ENCODE measurements around the gene CHMP1A. TPM values are rescaled to one million over a fixed set of nuclear protein-coding genes. Genes with fewer than 3 reads are reported as not detected.

The CHMP1A gene
- total and polyA plus RNA-seq, 2 experiments from 2014 or later: 97.2 to 111 TPM

- in situ Hi-C loops (cut with MboI): no loop called here
- Histone ChIP-seq H3K27ac (no peak overlapping the region), H3K9me3 (ENCODE audit: low read depth) (no peaks in the 10 kb centered on the region), H2AFZ (no peak overlapping the region), H4K20me1 (ENCODE audit: insufficient read depth) (no peaks in the 10 kb centered on the region), H3F3A (ENCODE audit: insufficient read depth) (no peaks in the 10 kb centered on the region), H3K4me1 (ENCODE audit: insufficient read depth) (no peaks in the 10 kb centered on the region), H3K79me2 (ENCODE audit: insufficient read depth) (no peaks in the 10 kb centered on the region), H3K4me2 (ENCODE audit: unreplicated experiment) (peak overlapping the region; percentile 93), H3K9ac (no peak overlapping the region), H3K4me3 (no peak overlapping the region), H3K9me2 (ENCODE audit: insufficient read depth) (no peaks in the 10 kb centered on the region), H3K27me3 (replicated peaks; ENCODE audit: insufficient read depth) (no peaks in the 10 kb centered on the region), H3K36me3 (ENCODE audit: low read depth) (no peaks in the 10 kb centered on the region; the same call in 1 of the 2 replicates)
- TF ChIP-seq EZH2 (IDR thresholded peaks at IDR 0.05; ENCODE audit: insufficient read depth, poor library complexity, severe bottlenecking) (no peak), EZH2phosphoT487 (IDR thresholded peaks at IDR 0.05; ENCODE audit: insufficient read depth, low read depth) (no peak)
- no peak for DNase-seq
- 8 to 10% methylated on average over 11 to 14 of the region's 14 CpGs for WGBS, 2 experiments (ENCODE audit: low coverage in 1 of 2, low lambda C conversion rate in 2 of 2, missing lambda C conversion rate in 2 of 2)
Observed at GRCh38 chr16:89641458-89642119, 15.9 kb downstream of the CHMP1A start.

- Histone ChIP-seq H3K9me3 (ENCODE audit: low read depth) (no peaks in the 10 kb centered on the region), H3K4me2 (ENCODE audit: unreplicated experiment) (no peak overlapping the region), H3K9ac (no peak overlapping the region), H3K27ac (no peak overlapping the region), H3K79me2 (ENCODE audit: insufficient read depth) (no peaks in the 10 kb centered on the region), H3K27me3 (replicated peaks; ENCODE audit: insufficient read depth) (no peaks in the 10 kb centered on the region), H2AFZ (no peak overlapping the region), H4K20me1 (ENCODE audit: insufficient read depth) (no peaks in the 10 kb centered on the region), H3F3A (ENCODE audit: insufficient read depth) (no peaks in the 10 kb centered on the region), H3K4me3 (no peak overlapping the region), H3K36me3 (ENCODE audit: low read depth) (no peaks in the 10 kb centered on the region), H3K9me2 (ENCODE audit: insufficient read depth) (no peaks in the 10 kb centered on the region), H3K4me1 (ENCODE audit: insufficient read depth) (no peaks in the 10 kb centered on the region)
- 77% methylated on average over 5 to 6 of the region's 6 CpGs for WGBS, 2 experiments (ENCODE audit: low coverage in 1 of 2, low lambda C conversion rate in 2 of 2, missing lambda C conversion rate in 2 of 2)
- no peak for DNase-seq
- in situ Hi-C loops (cut with MboI): no loop called here
- TF ChIP-seq EZH2 (IDR thresholded peaks at IDR 0.05; ENCODE audit: insufficient read depth, poor library complexity, severe bottlenecking): no peak
- no peak for TF ChIP-seq EZH2phosphoT487 (IDR thresholded peaks at IDR 0.05; ENCODE audit: insufficient read depth, low read depth)
Observed at GRCh38 chr16:89639385-89639784, 18.1 kb downstream of the CHMP1A start.

GRCh38 chr16:89638455-89638854, 19.1 kb downstream of the CHMP1A start:
- no peak for TF ChIP-seq EZH2 (IDR thresholded peaks at IDR 0.05; ENCODE audit: insufficient read depth, poor library complexity, severe bottlenecking)
- H3K27ac ChIP-seq: no peak overlapping the region

GRCh38 chr16:89637379-89637778, 20.1 kb downstream of the CHMP1A start:
- H3K4me3 ChIP-seq: no peak overlapping the region
- in situ Hi-C loops (cut with MboI): no loop called here
- whole genome bisulfite sequencing, 2 experiments (ENCODE audit: low coverage in 1 of 2, low lambda C conversion rate in 2 of 2, missing lambda C conversion rate in 2 of 2): 38 to 57% methylated on average over 7 to 10 of the region's 10 CpGs

More at GRCh38 chr16:89638455-89638854, 19.1 kb downstream of the CHMP1A start:
- Histone ChIP-seq H4K20me1 (ENCODE audit: insufficient read depth) (no peaks in the 10 kb centered on the region), H2AFZ (no peak overlapping the region), H3K4me1 (ENCODE audit: insufficient read depth) (peaks cover 3% of the 10 kb centered on the region; the same call in 1 of the 2 replicates), H3F3A (ENCODE audit: insufficient read depth) (peaks cover 5% of the 10 kb centered on the region), H3K9me2 (ENCODE audit: insufficient read depth) (no peaks in the 10 kb centered on the region), H3K27me3 (replicated peaks; ENCODE audit: insufficient read depth) (no peaks in the 10 kb centered on the region), H3K9ac (no peak overlapping the region), H3K4me2 (ENCODE audit: unreplicated experiment) (no peak overlapping the region), H3K79me2 (ENCODE audit: insufficient read depth) (no peaks in the 10 kb centered on the region), H3K9me3 (ENCODE audit: low read depth) (no peaks in the 10 kb centered on the region), H3K4me3 (no peak overlapping the region), H3K36me3 (ENCODE audit: low read depth) (no peaks in the 10 kb centered on the region)
- in situ Hi-C loops (cut with MboI): no loop called here
- DNase-seq: no peak
- 40 to 68% methylated on average over 5 to 10 of the region's 10 CpGs for WGBS, 2 experiments (ENCODE audit: low coverage in 1 of 2, low lambda C conversion rate in 2 of 2, missing lambda C conversion rate in 2 of 2)

More at GRCh38 chr16:89637379-89637778, 20.1 kb downstream of the CHMP1A start:
- Histone ChIP-seq H4K20me1 (ENCODE audit: insufficient read depth) (no peaks in the 10 kb centered on the region), H3F3A (ENCODE audit: insufficient read depth) (peaks cover 5% of the 10 kb centered on the region), H3K79me2 (ENCODE audit: insufficient read depth) (no peaks in the 10 kb centered on the region), H3K9me3 (ENCODE audit: low read depth) (no peaks in the 10 kb centered on the region), H2AFZ (no peak overlapping the region), H3K4me1 (ENCODE audit: insufficient read depth) (peaks cover 14% of the 10 kb centered on the region), H3K9me2 (ENCODE audit: insufficient read depth) (no peaks in the 10 kb centered on the region), H3K36me3 (ENCODE audit: low read depth) (no peaks in the 10 kb centered on the region), H3K9ac (no peak overlapping the region), H3K4me2 (ENCODE audit: unreplicated experiment) (no peak overlapping the region), H3K27me3 (replicated peaks; ENCODE audit: insufficient read depth) (no peaks in the 10 kb centered on the region), H3K27ac (no peak overlapping the region)
- TF ChIP-seq EZH2phosphoT487 (IDR thresholded peaks at IDR 0.05; ENCODE audit: insufficient read depth, low read depth) (no peak), EZH2 (IDR thresholded peaks at IDR 0.05; ENCODE audit: insufficient read depth, poor library complexity, severe bottlenecking) (no peak)
- no peak for DNase-seq
